Smooth muscle cell of the coronary artery (primary cell): ENCODE results near the gene PABPC4L. TPM values are rescaled to one million over a fixed set of nuclear protein-coding genes. Genes with fewer than 3 reads are reported as not detected.

Experiments
- total RNA-seq: library from RNA; depleted of rRNA; stranded (reverse); fragments of >200 nt; gene quantifications from 2 replicates; pipeline ENCODE4 v1.2.3, GENCODE V29; 2014; ENCODE audit warnings: low replicate concordance

The PABPC4L gene
- 0.23 and 1.6 TPM in 2 replicates for total RNA-seq

DNA sequence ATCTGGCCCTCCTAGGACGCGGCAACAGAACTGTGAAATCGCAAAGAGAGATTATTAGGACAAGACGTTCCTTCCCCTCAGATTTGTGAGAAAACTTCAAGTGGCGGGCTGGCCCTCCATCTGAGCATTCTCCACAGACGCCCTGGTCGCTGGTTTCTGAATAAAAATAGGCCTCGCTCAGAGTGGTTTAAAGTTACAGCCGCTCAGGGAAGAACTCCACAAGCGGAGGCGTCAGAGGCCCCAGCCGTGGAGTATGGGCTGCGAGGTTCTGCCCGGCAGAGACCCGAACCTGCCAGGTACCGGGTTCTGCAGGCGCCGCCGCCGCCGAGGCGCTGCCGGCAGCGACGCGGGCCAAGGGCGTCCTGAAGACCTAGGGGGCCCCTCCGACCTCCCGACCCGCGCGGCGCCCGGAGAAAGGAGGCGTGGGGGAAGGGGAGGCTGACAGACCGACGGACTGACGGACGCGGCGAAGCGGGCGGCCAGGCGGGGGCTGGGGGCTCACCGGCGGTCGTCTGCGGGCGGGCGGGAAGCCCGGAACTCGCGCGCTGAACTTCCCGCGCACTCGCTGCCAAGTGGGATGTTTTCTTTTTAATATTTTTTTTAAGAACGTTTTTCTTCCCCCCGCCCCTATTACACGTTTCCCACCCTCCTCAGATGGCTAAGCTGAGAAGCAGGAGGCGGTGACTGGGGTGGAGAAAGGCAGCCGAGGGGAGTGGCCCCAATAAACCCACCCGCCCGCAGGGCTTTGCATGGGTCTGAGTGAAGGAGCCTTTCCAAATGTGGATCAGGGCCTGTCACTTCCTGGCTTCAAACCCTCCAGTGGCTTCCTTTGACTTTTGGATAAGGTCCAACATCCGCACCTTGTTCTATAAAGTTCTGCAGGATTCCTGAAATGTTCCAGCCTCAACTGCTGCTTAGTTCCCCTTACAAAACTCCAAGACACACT, at the start of gene PABPC4L:
Gene PABPC4L (minus strand): TSS at position 574 of the 946 bp plus-strand sequence. CDS start 770 bp downstream, outside the sequence.

